ENCODE measurements around the gene RHD.
"Not testable (repeated sequence)": the region's sequence is repeated elsewhere in the genome, so short reads cannot be mapped to it uniquely, and the experiment has no call there.

RHD gene

DNA sequence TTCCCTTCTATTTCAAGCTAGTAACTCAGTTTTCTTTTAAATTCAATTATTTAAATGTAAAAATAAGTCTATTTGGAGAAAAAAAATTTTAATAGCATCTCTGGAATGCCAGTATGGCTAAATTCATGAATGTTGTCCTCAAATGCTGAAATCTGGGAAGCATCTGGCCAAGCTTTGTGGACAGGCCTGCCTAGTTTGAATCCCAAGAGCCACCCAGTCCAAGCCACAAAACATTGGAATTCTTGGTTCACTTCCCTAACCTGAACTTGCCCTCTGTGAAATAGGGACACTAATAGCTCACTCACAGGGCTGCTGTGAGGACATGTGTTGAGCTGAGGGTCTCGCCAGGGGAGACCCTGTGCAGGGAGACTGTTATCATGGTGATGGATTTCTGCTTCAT, 37.2 kb downstream of the RHD start:
- not testable (repeated sequence) for DNase-seq

DNA sequence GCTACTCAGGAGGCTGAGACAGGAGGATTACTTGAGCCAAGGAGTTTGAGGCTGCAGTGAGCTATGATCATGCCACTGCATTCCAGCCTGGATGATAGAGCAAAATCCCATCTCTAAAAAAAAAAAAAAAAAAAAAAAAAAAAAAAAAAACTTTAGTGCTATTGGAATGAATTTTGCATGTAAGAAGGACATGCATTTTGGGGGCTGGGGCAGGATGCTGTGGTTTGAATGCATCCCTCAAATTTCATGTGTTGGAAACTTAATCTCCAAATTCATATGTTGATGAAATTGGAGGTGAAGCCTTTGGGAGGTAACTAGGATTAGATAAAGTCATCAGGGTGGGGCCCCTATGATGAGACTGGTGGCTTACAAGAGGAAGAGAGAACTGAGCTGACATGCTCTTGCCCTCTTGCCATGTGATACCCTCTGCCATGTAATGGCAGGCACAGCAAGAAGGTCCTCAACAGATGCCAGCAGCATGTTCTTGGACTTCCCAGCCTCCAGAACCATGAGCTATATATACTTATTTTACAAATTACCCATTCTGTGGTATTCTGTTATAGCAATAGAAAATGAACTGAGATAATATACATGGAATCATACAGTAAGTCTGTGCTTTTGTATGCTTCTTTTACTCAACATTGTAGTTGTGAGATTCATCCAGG, 40.6 kb downstream of the RHD start:
- DNase-seq: not testable (repeated sequence)

DNA sequence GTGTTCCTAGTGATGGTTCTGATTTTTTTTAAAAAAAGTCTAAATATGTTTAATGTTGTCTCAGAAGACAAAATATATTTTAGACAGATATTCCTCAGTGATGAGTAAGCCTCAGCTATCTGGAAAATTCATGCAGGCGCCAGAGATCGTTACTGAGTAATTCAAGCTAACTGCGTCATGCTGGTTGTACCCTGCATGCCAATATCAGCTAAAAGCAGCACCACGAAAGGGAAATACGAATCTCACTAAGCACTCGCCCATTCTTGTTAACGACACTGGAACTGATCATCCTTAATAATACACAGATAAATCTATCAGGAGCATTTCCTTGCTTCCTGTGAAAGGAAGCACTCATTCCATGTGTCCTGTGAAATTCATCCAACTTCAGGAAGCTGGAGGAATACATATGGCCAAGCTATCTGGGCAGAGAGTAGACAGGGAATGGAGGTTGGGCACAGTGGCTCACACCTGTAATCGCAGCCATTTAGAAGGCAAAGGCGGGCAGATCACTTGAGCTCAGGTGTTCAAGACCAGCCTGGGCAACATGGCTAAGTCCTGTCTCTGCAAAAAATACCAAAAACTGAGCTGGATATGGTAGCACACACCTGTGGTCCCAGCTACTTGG, 48.1 kb downstream of the RHD start:
- not testable (repeated sequence) for DNase-seq

DNA sequence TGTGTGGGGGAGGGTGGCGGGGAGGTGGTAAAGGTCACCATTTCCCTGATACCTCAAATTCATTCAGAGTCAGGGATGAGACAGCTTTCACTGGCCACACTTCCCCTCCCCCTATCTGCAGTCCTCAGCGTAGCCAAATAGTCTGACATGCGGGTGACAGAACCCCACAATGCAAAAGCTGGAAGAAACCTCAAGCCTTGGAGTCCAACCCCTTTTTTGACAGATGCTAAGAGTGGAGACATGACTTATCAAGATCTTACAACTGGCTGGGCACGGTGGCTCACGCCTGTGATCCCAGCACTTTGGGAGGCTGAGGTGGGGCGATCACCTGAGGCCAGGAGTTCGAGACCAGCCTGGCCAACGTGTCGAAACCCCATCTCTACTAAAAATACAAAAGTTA, 49.8 kb downstream of the RHD start:
- DNase-seq: not testable (repeated sequence)

DNA sequence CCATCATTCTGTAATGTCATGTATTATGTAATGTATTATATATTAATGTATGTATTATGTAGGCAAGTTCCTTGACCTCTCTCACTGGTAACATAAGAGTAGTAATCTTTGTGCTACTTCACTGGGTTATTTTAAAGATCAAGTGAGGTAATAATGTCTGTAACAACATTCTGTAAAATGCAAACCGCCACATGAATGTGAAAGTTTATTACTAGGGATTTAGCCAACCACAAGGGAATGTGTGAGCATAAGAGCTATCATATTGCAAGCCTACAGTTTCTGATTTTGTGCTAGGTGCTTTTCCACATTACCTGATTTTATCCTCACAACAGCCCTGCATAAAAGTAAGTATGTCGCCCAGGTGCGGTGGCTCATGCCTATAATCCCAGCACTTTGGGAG, 52.1 kb downstream of the RHD start:
- DNase-seq: not testable (repeated sequence)

DNA sequence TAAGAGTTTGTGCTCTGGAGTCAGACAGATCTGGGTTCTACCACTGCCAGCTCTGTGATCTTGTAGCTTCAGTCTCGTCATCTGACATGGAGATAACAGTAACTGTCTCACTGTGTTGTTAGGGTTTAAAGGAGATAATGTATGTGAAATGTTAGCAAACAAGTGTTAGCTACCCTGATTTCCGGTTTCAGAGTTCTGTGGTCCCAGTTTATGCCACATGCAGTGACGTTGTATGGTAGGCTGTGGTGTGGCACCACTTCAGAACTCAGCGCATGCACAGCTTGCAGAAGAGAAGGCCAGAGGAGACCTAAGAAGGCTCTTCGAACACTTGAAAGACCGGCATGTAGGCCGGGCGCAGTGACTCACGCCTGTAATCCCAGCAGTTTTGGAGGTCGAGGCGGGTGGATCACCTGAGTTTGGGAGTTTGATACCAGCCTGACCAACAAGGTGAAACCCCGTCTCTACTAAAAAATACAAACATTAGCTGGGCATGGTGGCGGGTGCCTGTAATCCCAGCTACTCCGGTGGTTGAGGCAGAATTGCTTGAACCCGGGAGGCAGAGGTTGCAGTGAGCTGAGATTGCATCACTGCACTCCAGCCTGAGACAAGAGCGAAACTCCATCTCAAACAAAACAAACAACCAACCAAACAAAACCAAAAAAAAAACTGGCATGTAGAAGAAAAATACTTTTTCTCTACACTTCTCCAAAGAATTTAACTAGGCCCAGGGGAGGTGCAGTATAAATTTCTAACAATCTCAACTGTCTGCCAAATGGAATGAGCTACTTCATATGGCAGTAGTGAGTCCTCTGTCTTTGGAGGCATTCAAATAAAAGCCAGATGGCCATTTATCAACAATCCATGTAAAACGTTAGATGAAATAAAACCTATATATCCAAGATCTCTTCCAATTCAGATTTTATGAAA, 55.8 kb downstream of the RHD start:
- not testable (repeated sequence) for DNase-seq

DNA sequence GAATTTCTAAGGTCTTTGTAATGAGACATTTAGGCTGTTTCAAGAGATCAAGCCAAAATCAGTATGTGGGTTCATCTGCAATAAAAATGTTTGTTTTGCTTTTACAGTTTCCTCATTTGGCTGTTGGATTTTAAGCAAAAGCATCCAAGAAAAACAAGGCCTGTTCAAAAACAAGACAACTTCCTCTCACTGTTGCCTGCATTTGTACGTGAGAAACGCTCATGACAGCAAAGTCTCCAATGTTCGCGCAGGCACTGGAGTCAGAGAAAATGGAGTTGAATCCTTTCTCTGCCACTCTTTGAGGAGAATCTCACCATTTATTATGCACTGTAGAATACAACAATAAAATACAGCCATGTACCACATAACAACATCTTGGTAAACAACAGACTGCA, 56.5 kb downstream of the RHD start:
- DNase-seq: not testable (repeated sequence)

DNA sequence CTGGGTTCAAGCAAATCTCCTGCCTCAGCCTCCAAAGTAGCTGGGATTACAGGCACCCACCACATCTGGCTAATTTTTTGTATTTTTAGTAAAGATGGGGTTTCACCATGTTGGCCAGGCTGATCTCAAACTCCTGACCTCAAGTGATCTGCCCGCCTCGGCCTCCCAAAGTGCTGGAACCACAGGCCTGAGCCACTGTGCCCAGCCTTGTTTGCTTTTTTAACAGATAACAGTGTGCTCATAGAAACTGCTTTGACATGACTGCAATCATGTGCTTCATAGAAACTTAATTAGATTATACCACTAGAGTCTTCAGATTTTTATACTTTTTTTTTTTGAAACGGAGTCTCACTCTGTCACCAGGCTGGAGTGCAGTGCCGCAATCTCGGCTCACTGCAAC, 57.0 kb downstream of the RHD start:
- DNase-seq: not testable (repeated sequence)

DNA sequence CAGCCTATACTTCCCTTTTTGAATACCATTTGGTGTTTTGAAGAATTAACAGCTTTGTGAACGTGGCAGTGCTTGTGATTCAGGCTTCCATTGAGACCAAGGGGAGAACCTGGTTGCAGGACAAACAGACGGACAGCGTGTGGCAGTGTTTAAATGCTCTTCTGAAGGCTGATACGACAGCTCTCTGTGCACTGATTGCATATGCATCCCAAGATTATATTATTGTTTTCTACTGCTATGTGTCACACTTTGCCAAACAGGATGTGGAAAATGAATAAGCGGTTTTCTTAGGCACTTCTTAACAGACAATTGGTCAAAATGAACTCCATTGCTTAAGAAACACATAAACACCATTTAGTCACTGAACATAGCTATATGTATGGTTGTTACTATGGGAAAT, 57.6 kb downstream of the RHD start:
- not testable (repeated sequence) for DNase-seq

DNA sequence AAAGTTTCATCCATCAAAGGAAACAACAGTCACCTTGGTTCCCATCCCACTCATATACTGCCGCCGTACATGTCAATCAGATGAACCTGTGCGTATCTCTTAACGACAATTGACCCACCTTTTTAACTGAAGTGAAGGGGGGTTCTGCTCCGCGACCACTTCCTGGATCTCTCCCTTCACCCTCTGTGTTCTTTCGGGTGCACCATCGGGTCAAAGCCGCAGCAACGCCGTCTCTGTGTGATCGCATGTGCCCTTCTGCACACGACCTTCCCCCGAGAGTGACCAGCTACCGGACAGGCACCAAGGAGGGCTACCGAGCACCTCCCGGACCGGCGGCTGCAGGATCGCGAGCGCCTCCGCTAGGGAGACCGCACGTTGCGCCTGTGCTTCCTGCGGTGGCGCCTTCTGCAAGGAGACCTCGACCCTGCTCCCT, 64.6 kb downstream of the RHD start:
- DNase-seq: not testable (repeated sequence)

DNA sequence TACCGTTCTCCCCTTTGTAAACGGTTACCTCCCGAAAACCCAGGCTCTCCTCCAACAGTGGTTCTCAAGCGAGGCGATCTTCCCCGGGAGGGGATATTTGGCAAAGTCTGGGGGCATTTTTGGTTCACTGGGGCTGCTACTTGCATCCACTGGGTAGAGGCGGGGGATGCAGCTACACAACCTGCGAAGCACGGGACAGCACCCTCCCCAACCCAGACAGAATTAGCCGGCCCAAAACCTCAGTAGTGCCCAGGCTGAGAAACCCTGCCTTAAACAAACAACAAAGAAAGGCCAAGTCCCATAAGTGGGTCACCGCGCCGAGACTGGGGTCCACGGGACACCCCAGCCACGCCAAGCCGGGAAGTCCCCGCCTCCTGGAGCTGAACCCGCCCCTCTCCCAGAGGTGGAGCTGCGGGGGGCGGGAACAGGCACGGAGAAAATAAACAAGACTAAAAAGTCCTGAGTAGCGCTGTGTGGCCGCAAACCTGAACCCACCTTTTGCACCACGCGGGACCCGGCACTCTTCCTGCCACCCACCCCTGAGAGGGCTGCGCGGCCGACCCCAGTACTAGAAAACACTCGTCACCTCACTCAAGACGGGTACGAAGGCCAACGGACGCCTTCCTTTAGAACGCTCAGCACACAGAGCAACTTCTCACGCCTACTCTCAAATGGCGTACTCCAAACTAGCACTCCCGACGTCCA, 65.3 kb downstream of the RHD start:
- DNase-seq: not testable (repeated sequence)

DNA sequence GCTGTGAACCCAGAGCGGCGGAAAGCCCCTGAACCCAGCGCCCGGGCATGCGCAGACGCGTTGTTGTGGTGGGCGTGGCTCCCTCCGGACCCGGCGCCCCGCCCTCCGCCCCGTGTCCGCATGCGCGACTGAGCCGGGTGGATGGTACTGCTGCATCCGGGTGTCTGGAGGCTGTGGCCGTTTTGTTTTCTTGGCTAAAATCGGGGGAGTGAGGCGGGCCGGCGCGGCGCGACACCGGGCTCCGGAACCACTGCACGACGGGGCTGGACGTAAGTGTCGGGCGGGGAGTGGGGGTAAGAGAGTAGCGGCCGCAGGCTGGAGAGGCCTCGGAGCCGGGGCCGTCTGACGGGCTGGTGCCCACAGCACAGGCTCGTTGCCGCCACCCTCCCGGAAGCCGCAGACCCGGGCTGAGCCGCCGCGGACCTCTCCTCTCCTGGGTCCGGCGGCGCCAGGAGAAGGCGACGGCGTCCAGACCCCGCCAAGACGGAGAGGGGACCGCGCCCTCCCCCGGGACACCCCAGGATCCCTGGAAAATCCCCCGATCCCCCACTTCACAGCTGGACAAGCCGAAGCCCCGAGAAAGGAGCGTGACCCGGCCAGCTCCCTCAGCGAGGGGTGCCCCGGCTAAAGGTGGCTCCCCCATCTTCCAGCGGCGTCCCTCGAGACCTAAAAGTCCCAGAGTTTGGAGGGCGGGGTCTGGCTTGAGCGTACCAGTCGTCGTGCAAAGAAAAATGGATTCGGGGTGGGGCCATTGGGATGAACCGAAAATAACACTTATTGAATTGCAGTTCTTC, 66.1 kb downstream of the RHD start, which contains the start of gene TMEM50A:
Gene TMEM50A, plus strand, starts transcription at position 147 of the 794 bp plus-strand sequence. CDS start 2,153 bp downstream, outside the sequence.
- DNase-seq: peak; percentile 87

DNA sequence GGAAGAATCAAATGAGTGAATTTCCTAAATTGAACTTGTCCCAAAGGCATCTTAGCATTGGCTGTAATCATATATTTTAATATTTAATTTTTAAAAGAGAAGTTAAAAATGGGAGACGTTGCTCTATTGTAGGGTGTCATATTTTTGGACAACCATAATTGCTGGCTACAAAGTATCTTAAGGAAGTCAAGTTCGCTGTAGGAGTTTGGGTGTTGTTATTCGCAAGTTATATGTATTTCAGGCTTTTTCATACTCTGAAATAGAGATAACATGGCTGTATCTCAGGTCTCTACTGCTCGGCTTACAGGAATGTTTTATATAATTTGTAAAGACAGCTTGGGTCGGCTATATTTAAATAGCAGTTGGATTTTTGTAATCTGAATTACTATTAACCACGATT, 66.7 kb downstream of the RHD start:
- no peak for DNase-seq

DNA sequence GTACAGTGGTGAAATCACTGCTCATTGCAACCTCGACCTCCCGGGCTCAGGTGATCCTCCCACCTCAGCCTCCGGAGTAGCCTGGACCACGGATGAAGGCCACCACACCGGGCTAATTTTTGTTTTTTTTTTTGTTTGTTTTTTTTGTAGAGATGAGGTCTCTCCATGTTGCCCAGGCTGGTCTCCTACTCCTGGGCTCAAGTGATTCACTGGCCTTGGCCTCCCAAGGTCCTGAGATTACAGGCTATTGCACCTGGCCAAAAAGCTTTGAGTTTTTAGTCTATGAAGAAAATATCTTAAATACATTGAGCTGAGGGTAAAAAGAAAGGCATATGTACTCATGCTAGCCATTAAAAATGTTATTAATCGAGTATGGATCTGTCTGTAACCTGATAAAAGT, 69.4 kb downstream of the RHD start:
- no peak for DNase-seq

DNA sequence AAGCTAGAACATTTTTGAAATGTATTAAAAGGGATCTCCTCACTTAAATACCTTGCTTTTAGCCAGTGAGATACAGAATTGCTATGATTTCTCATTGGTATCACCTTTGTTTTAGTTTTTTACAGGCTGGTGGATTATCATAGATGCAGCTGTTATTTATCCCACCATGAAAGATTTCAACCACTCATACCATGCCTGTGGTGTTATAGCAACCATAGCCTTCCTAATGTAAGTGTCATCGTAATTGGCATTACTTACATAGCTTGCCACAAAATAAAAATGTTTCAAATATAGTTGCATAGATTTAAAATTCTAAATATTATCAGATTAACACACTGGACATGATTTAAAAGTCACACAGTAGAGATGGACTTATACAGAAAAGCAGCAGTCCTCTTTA, 70.5 kb downstream of the RHD start:
- no peak for DNase-seq

DNA sequence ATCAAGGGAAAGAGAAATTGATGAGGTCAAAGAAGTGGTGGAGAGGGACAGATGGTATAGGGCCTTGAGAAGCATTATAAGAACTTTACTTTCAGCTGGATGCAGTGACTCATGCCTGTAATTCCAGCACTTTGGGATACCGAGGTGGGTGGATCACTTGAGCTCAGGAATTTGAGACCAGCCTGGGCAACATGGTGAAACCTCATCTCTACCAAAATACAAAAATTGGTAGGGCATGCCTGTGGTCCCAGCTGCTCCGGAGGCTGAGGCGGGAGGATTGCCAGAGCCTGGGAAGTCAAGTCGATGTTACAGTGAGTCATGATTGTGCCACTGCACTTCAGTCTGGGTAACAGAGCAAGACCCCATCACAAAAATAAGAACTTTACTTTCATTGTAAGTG, 71.6 kb downstream of the RHD start:
- DNase-seq: no peak

DNA sequence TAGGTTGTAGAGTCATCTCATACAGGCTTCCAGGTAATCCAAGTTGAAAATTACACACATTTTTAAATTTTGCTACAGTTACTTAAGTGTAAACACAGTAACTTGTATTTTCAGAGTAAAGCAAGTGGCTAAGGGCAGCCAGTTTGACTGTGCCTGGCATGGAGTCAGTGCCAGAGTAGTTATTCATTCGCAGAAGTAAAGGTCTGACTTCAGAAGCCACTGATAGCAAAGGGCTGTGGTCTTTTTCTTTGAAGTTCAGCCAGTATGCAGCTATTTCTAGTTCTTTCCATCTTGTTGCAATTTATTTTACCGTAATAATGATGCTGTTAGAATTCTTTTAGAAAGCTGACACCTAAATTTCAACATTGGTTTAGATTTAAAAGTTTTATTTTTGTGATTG, 75.2 kb downstream of the RHD start:
- no peak for DNase-seq

DNA sequence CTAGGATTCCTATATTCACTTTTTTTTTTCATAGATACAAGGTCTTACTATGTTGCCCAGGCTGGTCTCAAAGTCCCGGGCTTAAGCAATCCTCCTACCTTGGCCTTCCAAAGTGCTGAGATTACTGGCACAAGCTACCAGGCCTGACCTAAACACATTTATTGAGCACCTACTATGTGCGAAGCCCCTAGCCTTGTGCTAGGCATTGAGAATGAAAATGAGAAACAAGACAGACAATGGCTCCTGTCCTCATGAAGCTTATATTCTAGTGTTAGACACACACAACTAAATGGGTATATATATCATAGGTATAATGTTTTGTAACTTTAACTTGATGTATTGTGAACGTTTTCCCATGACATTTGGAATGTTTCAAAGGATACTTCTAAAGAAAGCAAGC, 77.3 kb downstream of the RHD start:
- no peak for DNase-seq

DNA sequence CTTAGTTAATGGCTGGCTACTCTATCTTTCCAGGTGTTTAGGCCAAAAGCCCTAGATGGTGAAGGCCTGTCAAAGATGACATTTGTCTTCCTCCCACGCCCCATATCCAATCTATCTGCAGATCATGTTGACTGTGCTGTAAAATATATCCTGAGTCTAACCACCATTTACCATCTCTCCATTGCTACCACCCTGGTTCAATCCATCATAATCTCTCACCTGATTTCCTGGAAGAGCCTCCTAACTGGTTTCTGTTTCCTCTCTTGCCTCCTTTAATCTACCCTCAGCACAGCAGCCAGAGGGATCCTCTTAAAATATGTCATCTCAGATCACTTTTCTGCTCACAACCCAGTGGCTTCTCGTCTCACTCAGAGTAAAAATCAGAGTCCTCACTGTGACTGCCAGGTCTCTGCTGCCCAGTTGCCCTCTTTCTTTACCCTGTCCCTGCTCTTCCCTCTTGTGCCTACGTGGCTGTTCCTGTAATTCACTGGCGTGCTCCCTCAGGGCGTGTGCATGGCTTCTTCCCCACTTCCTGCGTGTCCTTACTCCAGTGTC, 83.6 kb downstream of the RHD start:
- no peak for DNase-seq

DNA sequence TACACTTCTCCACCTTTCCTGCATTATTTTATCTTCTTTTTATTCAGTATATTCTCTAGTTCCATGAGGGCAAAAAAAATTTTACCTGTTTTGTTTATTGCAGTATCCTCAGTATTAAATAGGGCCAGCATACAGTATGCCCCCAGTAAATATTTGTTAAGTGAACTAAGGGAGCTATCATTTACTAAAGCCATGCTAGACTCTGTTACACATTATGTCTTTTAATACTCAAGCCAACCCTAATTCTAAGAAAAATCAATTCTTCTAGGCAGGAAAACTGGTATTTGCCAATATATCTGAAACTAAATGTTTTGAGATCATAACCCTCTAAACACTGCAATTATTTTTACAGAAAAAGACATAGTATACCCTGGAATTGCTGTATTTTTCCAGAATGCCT, 84.1 kb downstream of the RHD start:
- DNase-seq: no peak

DNA sequence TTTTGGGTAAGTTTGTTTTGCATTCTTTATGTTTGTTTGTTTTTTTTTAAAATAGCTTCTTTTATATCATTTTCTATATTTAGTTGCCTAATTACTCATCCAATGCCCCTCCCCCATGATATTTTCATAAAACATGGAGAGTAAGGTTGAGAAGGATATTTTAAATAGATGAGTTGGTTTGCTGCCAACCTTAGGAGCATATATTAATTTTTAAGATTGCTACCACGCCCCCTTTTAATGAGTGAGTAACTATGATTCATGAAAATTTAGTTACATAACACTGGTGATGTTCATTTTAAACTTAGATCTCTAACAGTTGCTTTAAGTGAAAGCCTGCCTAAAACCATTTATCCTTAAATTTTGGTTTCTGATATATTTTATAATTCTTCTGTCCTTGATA, 84.5 kb downstream of the RHD start:
- DNase-seq: no peak
